K562 (cell line): Measurements from ENCODE around the gene IP6K1. TPM values are rescaled to one million over a fixed set of nuclear protein-coding genes. Genes with fewer than 3 reads are reported as not detected.

ENCODE experiments used
- ATAC-seq: fragments of 200-7000 bp; cut with Tn5 transposase; 3 replicates; pipeline ENCODE4 v1.9.1; 2020; ENCODE audit warnings: moderate library complexity
- BruUV-seq: library from RNA; stranded (reverse); fragments of 400-500 nt; replicated peaks from 2 replicates; lab custom pipeline; 2021; lab: Mats Ljungman, UMichigan
- CTCF ChIA-PET: fragments of 300-600 bp; formaldehyde crosslinking; extraction: SDS; loops from one replicate; lab custom pipeline; 2021; ENCODE audit warnings: low intra/inter-chr PET ratio; lab: Yijun Ruan, JAX
- POLR2A ChIA-PET: fragments of 300-600, 350-650 bp; sonication (Branson Sonifier 250); formaldehyde crosslinking; extraction: SDS; loops from one replicate; lab custom pipeline; 2021; ENCODE audit warnings: antibody characterized with exemption, inconsistent platforms; lab: Yijun Ruan, JAX
- DNase-seq, 4 experiments: peaks; one replicate each; pipeline versions ENCODE4 v3.0.0 to v3.0.0-alpha.2; 2011 to 2018; ENCODE audit warnings: low spot score in 3 of 4, mixed read lengths in 3 of 4; ENCODE audit errors: extremely low read depth in 1 of 4
- FAIRE-seq: peaks from 2 replicates; lab custom pipeline; 2011; peaks lifted over from hg19 to GRCh38; lab: Jason Lieb, UNC
- H2AFZ ChIP-seq: 2 replicates; pipeline ENCODE4 v1.6.0; 2011; ENCODE audit warnings: low read depth, low read length, control low read depth, inconsistent platforms
- H3K27ac ChIP-seq: fragments of 200-600 bp; 3 replicates; pipeline ENCODE4 v1.8.0; 2011; ENCODE audit warnings: low read depth, mild to moderate bottlenecking, control low read depth, inconsistent platforms, low read length, moderate library complexity, mixed read lengths; ENCODE audit errors: extremely low read depth
- H3K27me3 ChIP-seq, 2 experiments: fragments of 300-600 bp in 1 of 2; 2 replicates in 1 of 2; 3 replicates in 1 of 2; pipeline versions ENCODE4 v1.6.0 to v1.8.0; 2011; ENCODE audit warnings: inconsistent platforms in 2 of 2, low read length in 2 of 2, mild to moderate bottlenecking in 1 of 2, mixed read lengths in 1 of 2, moderate library complexity in 1 of 2; ENCODE audit not compliant: control insufficient read depth in 2 of 2, insufficient read depth in 2 of 2
- H3K36me3 ChIP-seq: fragments of 300-600 bp; 3 replicates; pipeline ENCODE4 v1.8.0; 2011; ENCODE audit warnings: mild to moderate bottlenecking, low read length, inconsistent platforms; ENCODE audit not compliant: control insufficient read depth, insufficient read depth
- H3K4me1 ChIP-seq, 2 experiments: fragments of 200-600 bp in 1 of 2; replicated peaks in 1 of 2; 2 replicates in 1 of 2; 3 replicates in 1 of 2; pipeline versions ENCODE4 v1.5.1 to v1.8.0; 2011; ENCODE audit warnings: inconsistent platforms in 2 of 2, low read length in 2 of 2, mild to moderate bottlenecking in 1 of 2, mixed read lengths in 1 of 2, moderate library complexity in 1 of 2; ENCODE audit not compliant: control insufficient read depth in 2 of 2, insufficient read depth in 2 of 2
- H3K4me2 ChIP-seq: 2 replicates; pipeline ENCODE4 v1.6.1; 2011; ENCODE audit warnings: low read length, control low read depth, inconsistent platforms, mixed read lengths; ENCODE audit not compliant: insufficient read depth
- H3K4me3 ChIP-seq: fragments of 200-600 bp; sonication (generic), shearing (Covaris generic); 2 replicates; pipeline ENCODE4 v1.5.1; 2016; ENCODE audit warnings: control low read depth, inconsistent platforms
- H3K79me2 ChIP-seq: fragments of 200-600 bp; 3 replicates; pipeline ENCODE4 v1.8.0; 2011; ENCODE audit warnings: low read length, inconsistent platforms; ENCODE audit not compliant: control insufficient read depth, insufficient read depth
- H3K9ac ChIP-seq, 2 experiments: 2 replicates each; pipeline versions ENCODE4 v1.6.0 to v1.6.1; 2011; ENCODE audit warnings: low read depth in 2 of 2, low read length in 2 of 2, control low read depth in 1 of 2, inconsistent platforms in 1 of 2, mild to moderate bottlenecking in 1 of 2, mixed read lengths in 1 of 2; ENCODE audit not compliant: insufficient read depth in 1 of 2
- H3K9me1 ChIP-seq: one replicate; pipeline ENCODE4 v1.6.0; 2011; ENCODE audit warnings: inconsistent platforms, mild to moderate bottlenecking, low read length, moderate library complexity; ENCODE audit not compliant: control insufficient read depth, insufficient read depth
- H3K9me3 ChIP-seq: replicated peaks from 2 replicates; pipeline ENCODE4 v1.5.1; 2011; ENCODE audit warnings: low read depth, low read length, inconsistent platforms; ENCODE audit not compliant: control insufficient read depth, insufficient read depth
- H4K20me1 ChIP-seq: replicated peaks from 2 replicates; pipeline ENCODE4 v1.6.1; 2011; ENCODE audit warnings: low read length, inconsistent platforms, mixed read lengths; ENCODE audit not compliant: control insufficient read depth, insufficient read depth
- CREBBP ChIP-seq: IDR thresholded peaks from one replicate; pipeline ENCODE4 v1.6.1; 2012; ENCODE audit warnings: low read depth, mild to moderate bottlenecking, control low read depth, inconsistent platforms, low read length
- CXXC5 ChIP-seq: fragments of 250-450 bp; sonication (Bioruptor Pico); IDR thresholded peaks from 2 replicates; pipeline ENCODE4 v1.8.0; 2022; ENCODE audit warnings: inconsistent platforms, mild to moderate bottlenecking, moderate library complexity
- GTF2F1 ChIP-seq: IDR thresholded peaks from 2 replicates; pipeline ENCODE4 v1.6.1; 2011; ENCODE audit warnings: low read depth, low read length, improper control_type of control experiment
- IFI16 ChIP-seq: fragments of 250-450 bp; sonication (Bioruptor Pico); IDR thresholded peaks from 2 replicates; pipeline ENCODE4 v2.1.2; 2022; ENCODE audit warnings: mild to moderate bottlenecking, inconsistent platforms
- KDM1A ChIP-seq, 2 experiments: fragments of 450-650 bp; IDR thresholded peaks; 2 replicates each; pipeline ENCODE4 v1.6.1; 2016; ENCODE audit warnings: mild to moderate bottlenecking in 2 of 2
- MEF2A ChIP-seq: IDR thresholded peaks from 2 replicates; pipeline ENCODE4 v1.6.1; 2011; ENCODE audit warnings: low read depth, mild to moderate bottlenecking, low read length, moderate library complexity; ENCODE audit not compliant: control insufficient read depth
- SMARCE1 ChIP-seq: fragments of 450-650 bp; IDR thresholded peaks from 2 replicates; pipeline ENCODE4 v1.7.1; 2016; ENCODE audit warnings: mild to moderate bottlenecking
- TSC22D4 ChIP-seq: fragments of 450-650 bp; IDR thresholded peaks from 2 replicates; pipeline ENCODE4 v1.6.1; 2016; ENCODE audit warnings: missing genetic modification characterization, missing biosample characterization, control low read depth
- ZKSCAN1 ChIP-seq: fragments of 150-350 bp; IDR thresholded peaks from 2 replicates; pipeline ENCODE4 v1.6.1; 2016; ENCODE audit warnings: low read depth, low read length
- ZNF507 ChIP-seq: conservative IDR thresholded peaks from 2 replicates; pipeline ENCODE4 v1.6.1; 2017; ENCODE audit warnings: missing genetic modification characterization, missing compliant biosample characterization
- WGBS: fragments of 100-300 bp; shearing (Covaris generic); methylation state at CpG from one replicate; pipeline ENCODE4 v1.1.6; 2016; ENCODE audit warnings: low coverage, mixed read lengths; ENCODE audit not compliant: insufficient coverage; ENCODE audit errors: missing lambda C conversion rate; 5-methylcytosine and 5-hydroxymethylcytosine counted together
- in situ Hi-C: fragments of 300-500 bp; cut with MboI; formaldehyde crosslinking; loops from 4 replicates; pipeline ENCODE4 v1.15.0; 2018; ENCODE audit warnings: inconsistent platforms, mixed read lengths
- intact Hi-C: fragments of 100-400 bp; cut with micrococcal nuclease; formaldehyde crosslinking; loops from 2 replicates; pipeline ENCODE4 v1.14.2; 2022
- polyA plus RNA-seq, 8 experiments: library from polyadenylated mRNA; depleted of rRNA in 4 of 8; stranded (reverse) in 5 of 8; unstranded in 3 of 8; fragments of >200 nt; fragmentation: Nextera tagmentation in 2 of 8; fragmentation: Illumina TruSeq in 1 of 8; extraction: Ambion mirVana in 2 of 8; extraction: Trizol in 1 of 8; gene quantifications; 2 replicates each; pipeline versions ENCODE4 v1.2.1 to v1.2.3, GENCODE V29; 2011 to 2014; ENCODE audit warnings: inconsistent platforms in 1 of 8, missing spikeins in 1 of 8
- total RNA-seq, 7 experiments: library from RNA; depleted of rRNA in 6 of 7; stranded (reverse); fragments of >200 nt in 6 of 7; fragmentation: Illumina TruSeq in 2 of 7; extraction: Trizol in 2 of 7; gene quantifications; 2 replicates each; pipeline versions ENCODE4 v1.2.1 to v1.2.3, GENCODE V29; 2011 to 2021; ENCODE audit warnings: low replicate concordance in 1 of 7
- TF ChIP-seq, protein P1 (sequence below): IDR thresholded peaks from 3 replicates; pipeline ENCODE4 v1.6.1; 2011; ENCODE audit warnings: borderline replicate concordance, mild to moderate bottlenecking, moderate library complexity; ENCODE audit not compliant: insufficient read length; ENCODE audit errors: extremely low read depth
- TF ChIP-seq, protein P2 (sequence below): fragments of 450-650 bp; IDR thresholded peaks from one replicate; pipeline ENCODE4 v1.6.1; 2018; ENCODE audit warnings: mild to moderate bottlenecking, moderate library complexity; ENCODE audit not compliant: partially characterized antibody

Gene IP6K1
- total and polyA plus RNA-seq, 9 of the 15 experiments (the other 6 are each of a cell fraction or from before 2014, with no cell fraction given): 0.46 to 29.2 (median 13.1) TPM

DNA sequence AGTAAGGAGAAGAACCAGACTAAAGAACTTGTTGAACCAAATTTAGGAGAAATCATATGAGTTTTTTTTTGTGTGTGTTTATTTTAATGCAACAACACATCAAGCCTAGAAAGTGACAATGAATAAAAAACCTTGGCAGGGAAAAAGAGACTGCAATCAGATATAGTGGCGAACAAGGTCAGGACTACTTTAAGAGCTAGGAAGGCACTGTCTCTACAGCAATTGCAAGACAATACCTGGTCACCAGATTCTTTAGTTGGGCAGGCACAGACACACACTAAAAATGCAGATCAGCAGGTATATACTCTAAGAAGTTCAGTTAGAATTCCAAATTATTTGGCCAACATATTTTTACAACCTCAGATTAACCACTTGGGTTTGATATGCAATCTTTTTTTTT, 31.8 kb downstream of the IP6K1 start:
- no peaks in the 10 kb centered on the region for H3K27me3 ChIP-seq
- H3K4me2 ChIP-seq: no peak overlapping the region
- no peak overlapping the region for H3K27ac ChIP-seq
- FAIRE-seq (no peak), DNase-seq (no peak), ATAC-seq (no peak)
- in situ Hi-C loops (no loop called here), intact Hi-C loops (no loop called here)
- CTCF ChIA-PET: interaction anchor here (0.6 kb wide), 1 partner anchor 18 kb away, joined by 3 read pairs; no protein-coding TSS in a partner anchor
- WGBS: 60% methylated on average over 1 of the region's 1 CpG
- no peak overlapping the region for H3K9ac ChIP-seq
- POLR2A ChIA-PET: no interaction called here
- peaks cover 68% of the 10 kb centered on the region for H3K79me2 ChIP-seq
- H3K9me1 ChIP-seq: no peaks in the 10 kb centered on the region
- peaks cover 13% of the 10 kb centered on the region; the same call in 1 of the 2 replicates for H4K20me1 ChIP-seq
- no peak overlapping the region for H2AFZ ChIP-seq
- H3K4me3 ChIP-seq: no peak overlapping the region
- no peaks in the 10 kb centered on the region; a peak in 1 of 5 replicates for H3K4me1 ChIP-seq
- peaks cover 6% of the 10 kb centered on the region; the same call in 1 of the 3 replicates for H3K36me3 ChIP-seq
- TF ChIP-seq CXXC5 (CRISPR knock-in tag) (no peak), KDM1A (IDR thresholded peaks at IDR 0.05) (no peak), GTF2F1 (no peak), CREBBP (no peak), SMARCE1 (no peak), IFI16 (CRISPR knock-in tag) (no peak), TSC22D4 (tag) (no peak), ZKSCAN1 (no peak), ZNF507 (tag) (no peak), MEF2A (no peak)
- TF ChIP-seq, protein P1, sequence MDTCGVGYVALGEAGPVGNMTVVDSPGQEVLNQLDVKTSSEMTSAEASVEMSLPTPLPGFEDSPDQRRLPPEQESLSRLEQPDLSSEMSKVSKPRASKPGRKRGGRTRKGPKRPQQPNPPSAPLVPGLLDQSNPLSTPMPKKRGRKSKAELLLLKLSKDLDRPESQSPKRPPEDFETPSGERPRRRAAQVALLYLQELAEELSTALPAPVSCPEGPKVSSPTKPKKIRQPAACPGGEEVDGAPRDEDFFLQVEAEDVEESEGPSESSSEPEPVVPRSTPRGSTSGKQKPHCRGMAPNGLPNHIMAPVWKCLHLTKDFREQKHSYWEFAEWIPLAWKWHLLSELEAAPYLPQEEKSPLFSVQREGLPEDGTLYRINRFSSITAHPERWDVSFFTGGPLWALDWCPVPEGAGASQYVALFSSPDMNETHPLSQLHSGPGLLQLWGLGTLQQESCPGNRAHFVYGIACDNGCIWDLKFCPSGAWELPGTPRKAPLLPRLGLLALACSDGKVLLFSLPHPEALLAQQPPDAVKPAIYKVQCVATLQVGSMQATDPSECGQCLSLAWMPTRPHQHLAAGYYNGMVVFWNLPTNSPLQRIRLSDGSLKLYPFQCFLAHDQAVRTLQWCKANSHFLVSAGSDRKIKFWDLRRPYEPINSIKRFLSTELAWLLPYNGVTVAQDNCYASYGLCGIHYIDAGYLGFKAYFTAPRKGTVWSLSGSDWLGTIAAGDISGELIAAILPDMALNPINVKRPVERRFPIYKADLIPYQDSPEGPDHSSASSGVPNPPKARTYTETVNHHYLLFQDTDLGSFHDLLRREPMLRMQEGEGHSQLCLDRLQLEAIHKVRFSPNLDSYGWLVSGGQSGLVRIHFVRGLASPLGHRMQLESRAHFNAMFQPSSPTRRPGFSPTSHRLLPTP: no peak
- TF ChIP-seq, protein P2, sequence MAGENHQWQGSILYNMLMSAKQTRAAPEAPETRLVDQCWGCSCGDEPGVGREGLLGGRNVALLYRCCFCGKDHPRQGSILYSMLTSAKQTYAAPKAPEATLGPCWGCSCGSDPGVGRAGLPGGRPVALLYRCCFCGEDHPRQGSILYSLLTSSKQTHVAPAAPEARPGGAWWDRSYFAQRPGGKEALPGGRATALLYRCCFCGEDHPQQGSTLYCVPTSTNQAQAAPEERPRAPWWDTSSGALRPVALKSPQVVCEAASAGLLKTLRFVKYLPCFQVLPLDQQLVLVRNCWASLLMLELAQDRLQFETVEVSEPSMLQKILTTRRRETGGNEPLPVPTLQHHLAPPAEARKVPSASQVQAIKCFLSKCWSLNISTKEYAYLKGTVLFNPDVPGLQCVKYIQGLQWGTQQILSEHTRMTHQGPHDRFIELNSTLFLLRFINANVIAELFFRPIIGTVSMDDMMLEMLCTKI: no peak
- TF ChIP-seq, all 486 proteins: peak for 0
- H3K9me3 ChIP-seq: no peaks in the 10 kb centered on the region
- BruUV-seq: no TSS peak
